ENCODE results near the gene VKORC1L1.

- TF ChIP-seq REST (IDR thresholded peaks at IDR 0.05) (no peak), CTCF (IDR thresholded peaks at IDR 0.05; ENCODE audit: low read depth, low read length, missing input control) (no peak), ZBTB33 (IDR thresholded peaks at IDR 0.05) (no peak), JUND (IDR thresholded peaks at IDR 0.05) (no peak), HNF4A (conservative IDR thresholded peaks at IDR 0.05) (no peak), YY1 (IDR thresholded peaks at IDR 0.05) (no peak), FOXA1 (IDR thresholded peaks at IDR 0.05) (no peak), RAD21 (IDR thresholded peaks at IDR 0.05) (no peak), EGR1 (IDR thresholded peaks at IDR 0.05; ENCODE audit: low read depth in 2 of 2) (no peak), TAF1 (conservative IDR thresholded peaks at IDR 0.05) (no peak)
These were observed 95.6 kb downstream of the VKORC1L1 start for GRCh38 chr7:65968256-65969185.
